Left colon (tissue), 2 donors: ENCODE data around the gene RGP1. TPM values are rescaled to one million over a fixed set of nuclear protein-coding genes. Genes with fewer than 3 reads are reported as not detected.

Source experiments
- ATAC-seq: fragments of 200-7000 bp; cut with Tn5 transposase; one replicate; pipeline ENCODE4 v1.9.1; 2020; ENCODE audit warnings: mild to moderate bottlenecking, moderate library complexity
- DNase-seq, 2 donors: peaks; one replicate each; pipeline ENCODE4 v3.0.0-alpha.2; 2020
- intact Hi-C, 2 donors: fragments of 100-400 bp; cut with DNase I in 1 of 2; cut with micrococcal nuclease in 1 of 2; formaldehyde crosslinking; loops; one replicate each; pipeline versions ENCODE4 v1.11.2 to v1.14.0; 2022; cut with DNase I, micrococcal nuclease
- microRNA-seq, 2 donors: library from miRNA; unstranded; fragments of <30 nt; microRNA quantifications; one replicate each; pipeline versions ENCODE4 v1.1.0 to v1.2.0, GENCODE V29; 2020
- total RNA-seq, 2 donors: library from RNA; stranded (reverse); fragmentation: NEBNext Ultra II Directional; extraction: Animal tissue kit (Norgen Biotek cat#: 25700); gene quantifications; one replicate each; pipeline ENCODE4 v1.2.1, GENCODE V29; 2021
- donor health status: DM: no; HTN: no; CAD: no.
- donor health status: DM: yes; HTN: yes; CAD: no.

The RGP1 gene
- total RNA-seq, 2 donors from 2014 or later, result 54.8 to 56.3 TPM

GRCh38 chr9:35791297-35791921, 42.3 kb downstream of the RGP1 start, which contains the start of gene NPR2:
Gene NPR2 (plus strand): TSS chr9:35791591. CDS start chr9:35792409, 818 bp downstream.
- no peak for DNase-seq
- no peak for ATAC-seq
- intact Hi-C loops, result loop anchor here (2.0 to 10.0 kb wide), 2 partner anchors 35 to 73 kb away; no protein-coding TSS in a partner anchor

GRCh38 chr9:35792024-35792813, 43.1 kb downstream of the RGP1 start:
- ATAC-seq (no peak), DNase-seq (no peak)
- intact Hi-C loops, result loop anchor here in 1 of 2 donors (10.0 kb wide), 1 partner anchor 73 kb away; no protein-coding TSS in a partner anchor

- DNase-seq (no peak), ATAC-seq (no peak)
- intact Hi-C loops, result loop anchor here in 1 of 2 donors (10.0 kb wide), 1 partner anchor 72 kb away; no protein-coding TSS in a partner anchor
These were observed 43.7 kb downstream of the RGP1 start for GRCh38 chr9:35792826-35793225.

- DNase-seq (no peak), ATAC-seq (no peak)
- intact Hi-C loops, result loop anchor here in 1 of 2 donors (10.0 kb wide), 1 partner anchor 71 kb away; no protein-coding TSS in a partner anchor
These were observed 44.4 kb downstream of the RGP1 start for GRCh38 chr9:35793461-35793860.

- peak; percentile 36 for ATAC-seq
- no peak for DNase-seq
- intact Hi-C loops, result loop anchor here in 1 of 2 donors (10.0 kb wide), 1 partner anchor 69 kb away; no protein-coding TSS in a partner anchor
These were observed 46.6 kb downstream of the RGP1 start for GRCh38 chr9:35795695-35796094.

DNA sequence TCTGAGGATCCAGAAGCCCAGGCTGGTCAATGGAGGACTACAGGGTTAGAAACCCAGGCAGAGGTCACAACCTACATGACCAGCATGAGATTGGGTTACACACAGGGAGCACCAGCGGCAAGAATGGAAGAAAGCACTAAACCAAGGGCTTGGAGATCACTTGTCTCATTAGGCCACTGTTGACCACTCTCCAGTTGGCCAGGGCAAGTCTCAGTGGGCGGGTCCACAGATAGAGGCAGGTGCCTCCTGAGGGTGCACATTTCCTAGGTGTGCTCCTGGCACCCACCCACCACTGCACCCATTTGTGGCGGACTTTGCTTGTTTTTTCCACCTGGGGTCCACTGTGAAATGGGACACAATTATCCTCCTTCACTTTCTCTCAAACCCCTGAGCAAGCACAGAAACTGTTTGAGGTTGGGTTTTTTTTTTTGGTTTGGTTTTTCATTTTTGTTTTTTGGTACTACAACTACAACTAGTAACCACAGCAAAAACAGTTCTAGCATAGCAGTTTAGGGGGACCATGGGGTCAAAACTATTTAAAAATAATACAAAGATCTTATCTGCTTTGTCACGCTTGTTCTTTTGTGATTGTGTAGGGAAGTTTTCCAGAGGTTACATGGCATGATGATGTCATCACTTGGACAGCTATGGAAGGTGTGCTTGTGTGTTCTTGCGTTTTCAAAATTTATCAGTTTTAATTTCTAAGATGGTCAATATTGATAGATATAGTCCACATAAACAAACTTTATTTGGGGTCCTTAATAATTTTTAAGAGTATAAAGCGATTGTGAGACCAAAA, 48.4 kb downstream of the RGP1 start:
- intact Hi-C loops, result loop anchor here in 1 of 2 donors (10.0 kb wide), 1 partner anchor 67 kb away; no protein-coding TSS in a partner anchor
- DNase-seq (no peak), ATAC-seq (no peak)

GRCh38 chr9:35798658-35799374, 49.7 kb downstream of the RGP1 start:
- ATAC-seq (no peak), DNase-seq (no peak)
- intact Hi-C loops, result loop anchor here in 1 of 2 donors (10.0 kb wide), 1 partner anchor 66 kb away; no protein-coding TSS in a partner anchor

GRCh38 chr9:35800530-35800929, 51.4 kb downstream of the RGP1 start:
- ATAC-seq, result no peak
- intact Hi-C loops, result no loop called here
- no peak for DNase-seq

DNA sequence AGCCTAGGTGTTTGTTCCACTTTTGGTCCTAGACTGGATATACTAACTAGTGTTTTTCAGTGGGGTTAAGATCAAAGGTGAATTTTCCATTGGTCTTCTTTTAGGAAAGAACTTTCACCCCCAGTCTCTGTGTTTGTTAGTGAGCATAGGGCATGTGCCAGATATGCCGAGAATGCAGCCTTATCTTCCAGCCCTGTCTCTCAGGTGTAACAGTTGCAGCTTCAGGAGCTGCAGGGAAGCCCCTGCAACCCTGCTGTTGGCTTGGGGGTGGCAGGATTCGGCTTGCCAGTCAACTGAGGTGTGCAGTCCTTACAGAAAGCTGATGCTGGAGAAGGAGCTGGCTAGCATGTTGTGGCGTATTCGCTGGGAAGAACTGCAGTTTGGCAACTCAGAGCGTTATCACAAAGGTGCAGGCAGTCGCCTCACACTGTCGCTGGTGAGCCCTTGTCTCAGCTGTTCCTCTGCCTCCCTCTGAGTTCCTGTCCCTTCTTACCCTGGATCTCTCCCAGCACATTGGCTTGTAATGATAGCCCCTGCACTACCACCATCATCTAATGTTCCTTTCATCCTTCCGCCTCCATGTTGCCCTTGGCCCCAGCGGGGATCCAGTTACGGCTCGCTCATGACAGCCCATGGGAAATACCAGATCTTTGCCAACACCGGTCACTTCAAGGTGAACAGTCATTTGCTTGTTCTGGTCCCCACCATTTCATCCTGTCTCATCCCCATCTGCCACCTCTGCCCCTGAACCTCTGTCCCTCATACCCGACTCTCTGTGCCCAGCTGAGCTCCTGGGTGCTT, 52.4 kb downstream of the RGP1 start:
- intact Hi-C loops, result no loop called here
- no peak for ATAC-seq

GRCh38 chr9:35806101-35806500, 57.0 kb downstream of the RGP1 start:
- DNase-seq (no peak), ATAC-seq (no peak)
- intact Hi-C loops, result no loop called here

More for the DNA sequence above, 52.4 kb downstream of the RGP1 start:
- DNase-seq, result no peak

Small RNA genes within 50 kb of the gene (microRNA-seq; reads per million reads assigned to microRNA genes)
- gene MIR6852, result 0 to 1.1 reads per million in 2 donors
- 0 reads per million in 2 donors for gene MIR6853

Other genes starting within 250 kb of the RGP1 start
- gene TESK1, start 144.0 kb upstream of the RGP1 start, total RNA-seq, result 10 to 100 TPM; 37.7 to 47.8 TPM
- gene CD72, start 130.9 kb upstream of the RGP1 start, total RNA-seq, result 1 to 10 TPM; 1.2 to 2.2 TPM
- 1 to 10 TPM in 1 of 2 donors, under 1 TPM in 1; 0.46 to 1.4 TPM for gene SIT1, start 98.4 kb upstream of the RGP1 start, total RNA-seq
- gene RMRP, start 91.3 kb upstream of the RGP1 start, total RNA-seq, result over 10,000 TPM; 19,198 to 30,979 TPM
- 10 to 100 TPM; 25.0 to 33.1 TPM for gene CCDC107, start 91.0 kb upstream of the RGP1 start, total RNA-seq
- gene ARHGEF39, start 84.1 kb upstream of the RGP1 start, total RNA-seq, result 1 to 10 TPM; 5.2 to 7.6 TPM
- under 1 TPM; 0.56 to 0.89 TPM for gene CA9, start 75.4 kb upstream of the RGP1 start, total RNA-seq
- 100 to 1,000 TPM in 1 of 2 donors, 10 to 100 TPM in 1; 25.9 to 277 TPM for gene TPM2, start 59.4 kb upstream of the RGP1 start, total RNA-seq
- 100 to 1,000 TPM; 142 to 172 TPM for gene TLN1, start 17.1 kb upstream of the RGP1 start, total RNA-seq
- 10 to 100 TPM; 40.2 to 40.6 TPM for gene CREB3, start 16.6 kb upstream of the RGP1 start, total RNA-seq
- 100 to 1,000 TPM; 179 to 186 TPM for gene GBA2, start 59 bp upstream of the RGP1 start, total RNA-seq
- not detected for gene MSMP, start 5.0 kb downstream of the RGP1 start, total RNA-seq
- 1 to 10 TPM; 7.4 to 7.9 TPM for gene NPR2, start 42.3 kb downstream of the RGP1 start, total RNA-seq
- gene SPAG8, start 63.0 kb downstream of the RGP1 start, total RNA-seq, result 1 to 10 TPM in 1 of 2 donors, under 1 TPM in 1; 0.15 to 1.5 TPM
- 10 to 100 TPM; 56.0 to 59.4 TPM for gene HINT2, start 65.8 kb downstream of the RGP1 start, total RNA-seq
- under 1 TPM in 1 of 2 donors, not detected in 1; 0.28 TPM for gene FAM221B, start 79.4 kb downstream of the RGP1 start, total RNA-seq
- 10 to 100 TPM; 15.4 to 16.4 TPM for gene TMEM8B, start 79.9 kb downstream of the RGP1 start, total RNA-seq
- gene OR13J1, start 121.1 kb downstream of the RGP1 start, total RNA-seq, result not detected
- 10 to 100 TPM; 17.4 to 58.7 TPM for gene HRCT1, start 156.9 kb downstream of the RGP1 start, total RNA-seq
- gene SPAAR, start 160.2 kb downstream of the RGP1 start, total RNA-seq, result 1 to 10 TPM; 1.3 to 2.1 TPM
- gene OR2S2, start 208.9 kb downstream of the RGP1 start, total RNA-seq, result not detected